ENCODE data around the gene MLH1. TPM values are rescaled to one million over a fixed set of nuclear protein-coding genes. Genes with fewer than 3 reads are reported as not detected.

MLH1 gene
- total RNA-seq, 1 donor from 2014 or later: 43.8 TPM

DNA sequence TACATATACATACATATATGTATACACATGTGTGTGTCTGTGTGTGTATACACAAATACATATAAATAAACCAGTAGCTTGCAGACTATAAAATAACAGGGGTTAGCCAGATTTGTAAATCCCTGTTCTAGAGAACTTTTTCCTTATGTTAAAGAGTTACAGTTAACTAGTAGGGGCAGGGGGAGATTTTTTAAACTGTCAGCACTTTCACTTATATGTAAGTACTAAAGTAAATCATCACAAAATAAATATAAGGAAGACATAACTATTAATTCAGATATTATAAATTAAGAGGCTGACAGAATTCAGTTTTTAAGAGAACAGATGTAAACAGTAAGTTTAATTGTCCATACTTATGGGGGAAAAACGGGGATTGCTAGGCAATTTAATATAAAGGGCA, 107.1 kb downstream of the MLH1 start:
- H3K4me3 Mint-ChIP-seq (ENCODE audit: low read depth): no peak overlapping the region
- DNase-seq (ENCODE audit: low spot score, unreplicated experiment): no peak
- no peak overlapping the region for H3K27ac Mint-ChIP-seq
- H3K36me3 Mint-ChIP-seq (ENCODE audit: insufficient read depth): peaks cover 5% of the 10 kb centered on the region
- no peaks in the 10 kb centered on the region for H3K27me3 Mint-ChIP-seq
- TF ChIP-seq CTCF (IDR thresholded peaks at IDR 0.05; ENCODE audit: unreplicated experiment): no peak
- H3K4me1 Mint-ChIP-seq (ENCODE audit: low read depth): peaks cover 12% of the 10 kb centered on the region
- H3K9me3 Mint-ChIP-seq (ENCODE audit: low read depth): no peaks in the 10 kb centered on the region

Other genes starting within 250 kb of the MLH1 start
- 0.11 and 0.12 TPM in 2 replicates for gene DCLK3, start 229.0 kb upstream of the MLH1 start, total RNA-seq
- 16.4 and 17.1 TPM in 2 replicates for gene TRANK1, start 48.5 kb upstream of the MLH1 start, total RNA-seq
- 29.7 and 30.4 TPM in 2 replicates for gene EPM2AIP1, start 387 bp upstream of the MLH1 start, total RNA-seq
- 48.0 and 49.3 TPM in 2 replicates for gene LRRFIP2, start 181.1 kb downstream of the MLH1 start, total RNA-seq
- 49.9 and 52.4 TPM in 2 replicates for gene GOLGA4, start 249.8 kb downstream of the MLH1 start, total RNA-seq

All from progenitor cell of endocrine pancreas (in vitro differentiated cells).